PC-3 (cell line): ENCODE data around the gene SLC7A7. TPM values are rescaled to one million over a fixed set of nuclear protein-coding genes. Genes with fewer than 3 reads are reported as not detected.
A peak's percentile ranks its signal among the peaks of the same experiment; 100 is the strongest.

Experiments used
- ATAC-seq: fragments of 200-7000 bp; cut with Tn5 transposase; 2 replicates; pipeline ENCODE4 v1.9.1; 2020; ENCODE audit warnings: mild to moderate bottlenecking, moderate library complexity
- BruUV-seq: library from RNA; stranded (reverse); fragments of 400-500 nt; replicated peaks from 2 replicates; lab custom pipeline; 2021; lab: Mats Ljungman, UMichigan
- CTCF ChIA-PET: fragments of 300-600 bp; sonication (Branson Sonifier 250); formaldehyde crosslinking; loops from one replicate; lab custom pipeline; 2022; ENCODE audit warnings: antibody characterized with exemption; lab: Charles Lee
- POLR2A ChIA-PET: fragments of 300-600 bp; sonication (Branson Sonifier 250); formaldehyde crosslinking; loops from one replicate; lab custom pipeline; 2022; ENCODE audit warnings: antibody characterized with exemption; ENCODE audit not compliant: unreplicated experiment; lab: Charles Lee
- DNase-seq: peaks from one replicate; pipeline ENCODE4 v3.0.0-alpha.2; 2015
- H2AFZ ChIP-seq: fragments of 300-600 bp; sonication (generic); 2 replicates; pipeline ENCODE4 v1.6.0; 2016; ENCODE audit warnings: antibody characterized with exemption, low read length
- H3F3A ChIP-seq: fragments of 300-600 bp; sonication (generic); one replicate; pipeline ENCODE4 v1.6.0; 2017; ENCODE audit warnings: antibody characterized with exemption, low read length, control low read depth, mild to moderate bottlenecking; ENCODE audit not compliant: unreplicated experiment
- H3K27ac ChIP-seq: fragments of 300-600 bp; sonication (generic); 2 replicates; pipeline ENCODE4 v1.5.1; 2016; ENCODE audit warnings: mild to moderate bottlenecking, low read length
- H3K27me3 ChIP-seq: fragments of 300-600 bp; sonication (generic); 2 replicates; pipeline ENCODE4 v1.6.1; 2016; ENCODE audit warnings: low read length, mixed read lengths
- H3K36me3 ChIP-seq: fragments of 300-600 bp; sonication (generic); 2 replicates; pipeline ENCODE4 v1.6.1; 2016; ENCODE audit warnings: low read depth, mixed run types, low read length, mixed read lengths
- H3K4me1 ChIP-seq: fragments of 300-600 bp; sonication (generic); 2 replicates; pipeline ENCODE4 v1.5.1; 2016; ENCODE audit warnings: low read length; ENCODE audit not compliant: insufficient read depth
- H3K4me2 ChIP-seq: fragments of 300-600 bp; sonication (generic); 2 replicates; pipeline ENCODE4 v1.6.0; 2016; ENCODE audit warnings: low read length
- H3K4me3 ChIP-seq: fragments of 300-600 bp; sonication (generic); 2 replicates; pipeline ENCODE4 v1.5.1; 2016; ENCODE audit warnings: mild to moderate bottlenecking, low read length, mixed read lengths
- H3K79me2 ChIP-seq: fragments of 300-600 bp; sonication (generic); 2 replicates; pipeline ENCODE4 v1.6.1; 2017; ENCODE audit warnings: low read length, mixed read lengths
- H3K9ac ChIP-seq: fragments of 300-600 bp; sonication (generic); 2 replicates; pipeline ENCODE4 v1.6.0; 2016; ENCODE audit warnings: mild to moderate bottlenecking, low read length
- H3K9me2 ChIP-seq: fragments of 300-600 bp; sonication (generic); replicated peaks from 2 replicates; pipeline ENCODE4 v1.6.1; 2016; ENCODE audit warnings: mixed run types, low read length, mixed read lengths
- H3K9me3 ChIP-seq: fragments of 300-600 bp; sonication (generic); 2 replicates; pipeline ENCODE4 v1.6.1; 2016; ENCODE audit warnings: low read length, mixed read lengths
- H4K20me1 ChIP-seq: fragments of 300-600 bp; sonication (generic); 2 replicates; pipeline ENCODE4 v1.6.1; 2016; ENCODE audit warnings: low read length, mixed read lengths
- CTCF ChIP-seq: fragments of 300-600 bp; sonication (generic); conservative IDR thresholded peaks from 2 replicates; pipeline ENCODE4 v1.5.1; 2017; ENCODE audit warnings: antibody characterized with exemption, low read depth, mild to moderate bottlenecking, low read length
- EZH2 ChIP-seq: fragments of 300-600 bp; sonication (generic); IDR thresholded peaks from one replicate; pipeline ENCODE4 v1.6.1; 2017; ENCODE audit warnings: antibody characterized with exemption, mild to moderate bottlenecking, low read length; ENCODE audit not compliant: unreplicated experiment
- EZH2phosphoT487 ChIP-seq: fragments of 300-600 bp; sonication (generic); IDR thresholded peaks from 2 replicates; pipeline ENCODE4 v1.6.1; 2018; ENCODE audit warnings: mild to moderate bottlenecking, antibody characterized with exemption, low read length, borderline replicate concordance
- intact Hi-C: fragments of 100-400 bp; cut with micrococcal nuclease; formaldehyde crosslinking; loops from 2 replicates; pipeline ENCODE4 v1.9.0; 2023
- total RNA-seq: library from RNA; depleted of rRNA; stranded (reverse); fragments of >200 nt; gene quantifications from 2 replicates; pipeline ENCODE4 v1.2.3, GENCODE V29; 2014

SLC7A7 gene
- total RNA-seq, 1 experiment from 2014 or later: not detected

DNA sequence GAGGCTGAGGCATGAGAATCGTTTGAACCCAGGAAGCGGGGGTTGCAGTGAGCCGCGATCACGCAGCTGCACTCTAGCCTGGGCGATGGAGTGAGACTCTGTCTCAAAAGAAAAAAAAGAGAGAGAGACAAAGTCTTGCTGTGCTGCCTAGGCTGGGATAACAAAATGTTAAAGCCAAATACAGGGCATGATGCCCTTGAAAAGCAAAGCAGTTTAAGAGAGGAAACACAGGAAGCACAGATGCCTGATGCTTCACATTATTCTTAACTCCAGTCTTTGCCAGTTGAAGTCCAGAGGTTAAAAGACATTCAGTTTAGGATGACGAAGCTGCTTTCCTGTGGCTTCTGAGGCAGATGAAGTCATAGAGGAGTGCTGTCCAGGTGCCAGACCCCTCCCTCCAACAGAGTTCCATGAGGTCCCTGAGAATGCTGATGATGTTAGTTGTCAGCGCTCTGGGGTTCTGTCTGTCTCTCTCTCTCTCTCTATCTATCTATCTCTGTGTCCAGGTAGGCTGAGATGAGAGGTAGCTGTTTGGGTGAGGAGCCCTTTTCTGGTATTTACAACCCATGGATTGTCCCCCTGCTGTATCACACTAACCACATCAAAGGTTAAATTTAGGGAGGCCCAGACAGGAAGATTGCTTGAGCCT is 9.6 kb upstream of the SLC7A7 start:
- ChIA-PET CTCF (interaction anchor here (0.8 to 1.7 kb wide), 2 partner anchors 28 to 30 kb away, joined by 5 read pairs; no protein-coding TSS in a partner anchor), POLR2A (no interaction called here)
- H3K36me3 ChIP-seq: no peaks in the 10 kb centered on the region
- H3K79me2 ChIP-seq: peaks cover 2% of the 10 kb centered on the region
- H4K20me1 ChIP-seq: no peaks in the 10 kb centered on the region
- no peaks in the 10 kb centered on the region for H3K27me3 ChIP-seq
- H3K9me2 ChIP-seq: no peaks in the 10 kb centered on the region
- H3K9ac ChIP-seq: peak overlapping the region; percentile 44; the same call in 1 of the 2 replicates
- intact Hi-C loops: loop anchor here (5.0 kb wide), 1 partner anchor 48 kb away; no protein-coding TSS in a partner anchor
- peak; percentile 48 for ATAC-seq
- H3K4me3 ChIP-seq: no peak overlapping the region
- H3F3A ChIP-seq: no peaks in the 10 kb centered on the region
- TF ChIP-seq EZH2 (no peak), EZH2phosphoT487 (no peak), CTCF (no peak)
- no peaks in the 10 kb centered on the region for H3K9me3 ChIP-seq
- peak overlapping the region; percentile 58 for H3K4me2 ChIP-seq
- peak; percentile 90 for DNase-seq
- peaks cover 29% of the 10 kb centered on the region for H3K4me1 ChIP-seq
- peak overlapping the region; percentile 65 for H3K27ac ChIP-seq
- BruUV-seq: no TSS peak
- H2AFZ ChIP-seq: peak overlapping the region; percentile 47

- Histone ChIP-seq H3K4me2 (peak overlapping the region; percentile 86), H3K27me3 (no peaks in the 10 kb centered on the region), H3K4me3 (peak overlapping the region; percentile 62), H3K79me2 (no peaks in the 10 kb centered on the region), H3F3A (no peaks in the 10 kb centered on the region), H3K27ac (no peak overlapping the region), H3K9me3 (no peaks in the 10 kb centered on the region), H2AFZ (peak overlapping the region; percentile 89), H3K4me1 (peaks cover 39% of the 10 kb centered on the region), H3K9ac (peak overlapping the region; percentile 20; the same call in 1 of the 2 replicates), H3K36me3 (no peaks in the 10 kb centered on the region), H3K9me2 (no peaks in the 10 kb centered on the region), H4K20me1 (no peaks in the 10 kb centered on the region)
- CTCF ChIA-PET: interaction anchor here (0.5 to 1.9 kb wide), 6 partner anchors 29 to 170 kb away, joined by 3 to 37 read pairs (median 5); partner anchors contain the start of gene OXA1L
- ATAC-seq (peak; percentile 83), DNase-seq (peak; percentile 89)
- BruUV-seq: no TSS peak
- TF ChIP-seq EZH2: no peak
- no peak for TF ChIP-seq EZH2phosphoT487
- peak; percentile 88 for TF ChIP-seq CTCF
- POLR2A ChIA-PET: interaction anchor here (0.5 to 0.8 kb wide), 2 partner anchors 27 to 134 kb away, joined by 3 to 7 read pairs; partner anchors contain the start of gene HAUS4
- intact Hi-C loops: loop anchor here (1.0 to 5.0 kb wide), 3 partner anchors 31 to 78 kb away; no protein-coding TSS in a partner anchor
Observed at GRCh38 chr14:22822571-22823098, 7.4 kb upstream of the SLC7A7 start.
